Esophagus muscularis mucosa (tissue), 4 donors: ENCODE data around the gene IL6R. TPM values are rescaled to one million over a fixed set of nuclear protein-coding genes. Genes with fewer than 3 reads are reported as not detected.

Experiments used
- DNase-seq: peaks from one replicate; pipeline ENCODE4 v3.0.0-alpha.2; 2017; ENCODE audit errors: extremely low spot score
- H3K27ac ChIP-seq, 4 donors: fragments of 200-600 bp; sonication (generic); replicated peaks in 1 of 4; 1 replicate in 3 of 4; 2 replicates in 1 of 4; pipeline ENCODE4 v1.5.1; 2016 to 2019; ENCODE audit warnings: mild to moderate bottlenecking in 1 of 4
- H3K27me3 ChIP-seq, 4 donors: fragments of 200-600 bp; sonication (generic); one replicate each; pipeline versions ENCODE4 v1.5.1 to v1.6.0; 2016 to 2019
- H3K36me3 ChIP-seq, 4 donors: fragments of 200-600 bp; sonication (generic); one replicate each; pipeline ENCODE4 v1.5.1; 2016 to 2019
- H3K4me1 ChIP-seq, 4 donors: fragments of 200-600 bp; sonication (generic); one replicate each; pipeline ENCODE4 v1.5.1; 2016 to 2019
- H3K4me3 ChIP-seq, 4 donors: fragments of 200-600 bp; sonication (generic); 1 replicate in 2 of 4; 2 replicates in 2 of 4; pipeline ENCODE4 v1.5.1; 2016 to 2019; ENCODE audit warnings: mild to moderate bottlenecking in 4 of 4, moderate library complexity in 1 of 4
- H3K9me3 ChIP-seq, 4 donors: fragments of 200-600 bp; sonication (generic); 1 replicate in 3 of 4; 2 replicates in 1 of 4; pipeline ENCODE4 v1.5.1; 2016 to 2019
- CTCF ChIP-seq, 3 experiments: fragments of 200-600 bp in 2 of 3; fragments of 450-650 bp in 1 of 3; sonication (generic) in 2 of 3; IDR thresholded peaks; one replicate each; pipeline ENCODE4 v1.5.1; 2017 to 2019; ENCODE audit warnings: antibody characterized with exemption in 3 of 3, mild to moderate bottlenecking in 2 of 3, moderate library complexity in 1 of 3
- EP300 ChIP-seq: sonication (generic); formaldehyde crosslinking; IDR thresholded peaks from one replicate; pipeline ENCODE4 v1.6.1; 2017; ENCODE audit warnings: antibody characterized with exemption
- POLR2A ChIP-seq: fragments of 450-650 bp; IDR thresholded peaks from one replicate; pipeline ENCODE4 v1.6.1; 2017; ENCODE audit warnings: antibody characterized with exemption, moderate library complexity, mild to moderate bottlenecking, low read depth
- POLR2AphosphoS5 ChIP-seq, 2 donors: sonication (generic); formaldehyde crosslinking; IDR thresholded peaks; one replicate each; pipeline ENCODE4 v1.6.1; 2017; ENCODE audit warnings: antibody characterized with exemption in 2 of 2
- WGBS: methylation state at CpG from one replicate; pipeline ENCODE4 v1.1.5; 2018; 5-methylcytosine and 5-hydroxymethylcytosine counted together
- intact Hi-C: fragments of 100-400 bp; cut with DNase I; formaldehyde crosslinking; loops from one replicate; pipeline ENCODE4 v1.15.1; 2023
- total RNA-seq, 4 donors: library from RNA; depleted of rRNA; stranded (reverse); fragments of >200 nt; gene quantifications; one replicate each; pipeline versions ENCODE4 v1.1.0 to v1.2.1, GENCODE V29; 2016

Gene IL6R
- total RNA-seq, 4 donors from 2014 or later, result 44.4 to 61.1 (median 54.9) TPM

DNA sequence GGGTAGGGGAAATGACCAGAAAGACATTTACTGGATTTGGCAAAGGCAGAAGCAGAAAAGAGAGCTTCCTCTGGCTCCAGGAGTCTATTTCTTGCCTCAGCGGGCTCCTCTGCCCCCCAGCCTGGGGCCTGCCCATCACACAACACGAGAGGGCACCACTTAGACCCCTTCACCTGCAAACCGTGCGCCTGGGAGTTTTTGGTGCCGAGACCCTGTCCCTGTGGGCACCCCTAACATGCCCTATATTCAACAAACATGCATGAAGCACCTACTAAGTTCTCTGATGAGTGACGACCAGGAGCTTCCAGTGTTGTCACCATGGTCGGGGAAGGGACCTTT lies 18.8 kb downstream of the IL6R start:
- WGBS, result 59% methylated on average over 6 of the region's 7 CpGs
- Histone ChIP-seq H3K27ac (peak overlapping the region; percentile 91 to 98 (median 98)), H3K4me1 (peaks cover 86 to 100% (median 99%) of the 10 kb centered on the region in 4 donors), H3K36me3 (no peaks in the 10 kb centered on the region), H3K9me3 (no peaks in the 10 kb centered on the region), H3K27me3 (no peaks in the 10 kb centered on the region), H3K4me3 (peak overlapping the region in 1 of 4 donors; percentile 10)
- TF ChIP-seq POLR2A, result no peak
- no peak for TF ChIP-seq CTCF (IDR thresholded peaks at IDR 0.05)
- TF ChIP-seq POLR2AphosphoS5 (IDR thresholded peaks at IDR 0.05), result no peak
- TF ChIP-seq EP300, result no peak
- intact Hi-C loops, result no loop called here
- DNase-seq, result no peak

DNA sequence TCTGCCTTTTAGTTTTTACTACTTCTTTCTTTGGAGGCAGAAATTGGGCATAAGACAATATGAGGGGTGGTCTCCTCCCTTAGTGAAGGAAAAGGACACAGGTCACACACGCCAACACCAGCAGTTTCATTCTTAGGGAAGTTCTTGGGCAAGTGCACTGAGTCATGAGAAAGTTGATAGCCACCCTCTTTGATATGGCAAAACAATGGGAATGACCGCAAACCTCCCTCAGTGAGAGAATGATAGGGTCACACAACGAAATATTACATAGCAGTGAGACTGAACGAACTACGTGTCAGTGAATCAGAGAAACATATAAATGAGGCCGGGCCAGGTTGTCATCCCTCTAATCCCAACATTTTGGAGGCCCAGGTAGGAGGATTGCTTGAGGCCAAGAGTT lies 20.0 kb downstream of the IL6R start:
- H3K27ac ChIP-seq, result peak overlapping the region in 3 of 4 donors; percentile 91 to 98 (median 97)
- no peak for DNase-seq
- H3K27me3 ChIP-seq, result no peaks in the 10 kb centered on the region
- intact Hi-C loops, result no loop called here
- WGBS, result 78% methylated on average over 6 of the region's 6 CpGs
- peaks cover 84 to 100% (median 99%) of the 10 kb centered on the region in 4 donors for H3K4me1 ChIP-seq
- no peak for TF ChIP-seq CTCF (IDR thresholded peaks at IDR 0.05)
- no peak for TF ChIP-seq POLR2A
- TF ChIP-seq EP300, result no peak
- no peak for TF ChIP-seq POLR2AphosphoS5 (IDR thresholded peaks at IDR 0.05)
- H3K36me3 ChIP-seq, result peaks cover 0 to 3% (median 1%) of the 10 kb centered on the region in 4 donors
- no peaks in the 10 kb centered on the region for H3K9me3 ChIP-seq
- H3K4me3 ChIP-seq, result no peak overlapping the region

DNA sequence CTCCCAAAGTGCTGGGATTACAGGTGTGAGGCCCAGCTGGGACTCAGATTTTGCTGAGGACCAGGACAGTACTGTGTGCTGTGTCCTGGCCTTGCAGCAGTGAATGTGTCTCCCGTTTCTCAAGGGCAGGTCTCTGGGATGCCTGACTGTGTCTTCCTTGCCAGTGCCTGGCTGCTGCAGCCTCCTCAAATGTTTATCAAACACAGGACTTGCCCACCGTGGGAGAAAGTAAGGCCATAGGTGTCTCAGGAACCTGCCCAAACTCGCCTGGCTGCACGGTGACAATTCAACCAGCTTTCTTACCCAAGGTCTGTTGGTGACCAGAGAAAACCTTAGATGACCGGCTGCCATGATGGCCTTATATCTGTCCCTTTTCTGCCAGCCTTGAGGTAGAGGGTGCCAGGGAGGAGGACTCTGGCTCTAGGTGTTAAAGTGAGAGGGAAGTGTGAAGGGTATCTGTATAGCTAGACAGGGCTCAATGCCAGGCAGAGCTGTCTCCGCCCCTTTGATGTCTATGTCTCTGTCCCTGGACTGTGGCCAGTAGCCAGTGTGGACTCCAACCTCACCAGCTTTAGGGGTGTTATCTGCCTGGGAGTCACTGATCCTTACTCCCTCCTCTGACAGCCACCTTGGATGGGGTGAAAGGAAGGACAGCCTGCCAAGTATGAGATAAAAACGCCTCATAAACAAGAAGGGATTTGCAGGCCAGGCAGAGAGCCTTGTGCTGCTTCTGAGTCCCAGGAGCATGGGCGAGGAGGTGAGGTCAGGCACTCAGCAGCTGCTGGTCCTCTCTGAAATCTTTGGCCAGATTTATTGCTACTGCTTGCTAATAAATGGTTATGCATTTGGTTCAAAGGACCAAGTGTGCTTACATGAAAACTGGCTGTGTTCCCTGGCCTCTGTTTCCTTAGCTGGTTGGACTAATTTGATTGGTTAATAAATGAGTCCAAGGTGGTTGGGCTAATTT lies 22.3 kb downstream of the IL6R start:
- DNase-seq, result no peak
- Histone ChIP-seq H3K4me1 (peaks cover 80 to 100% (median 99%) of the 10 kb centered on the region in 4 donors), H3K9me3 (no peaks in the 10 kb centered on the region), H3K4me3 (no peak overlapping the region), H3K27ac (peak overlapping the region; percentile 77 to 91 (median 88)), H3K27me3 (no peaks in the 10 kb centered on the region), H3K36me3 (peaks cover 4 to 8% (median 6%) of the 10 kb centered on the region in 4 donors)
- intact Hi-C loops, result no loop called here
- TF ChIP-seq CTCF (IDR thresholded peaks at IDR 0.05) (no peak), POLR2A (no peak), EP300 (no peak), POLR2AphosphoS5 (IDR thresholded peaks at IDR 0.05) (peak; percentile 50 to 71)
- WGBS, result 53% methylated on average over 7 of the region's 8 CpGs

GRCh38 chr1:154429118-154429517 lies 24.0 kb downstream of the IL6R start:
- H3K27ac ChIP-seq, result peak overlapping the region; percentile 77 to 91 (median 88)
- H3K36me3 ChIP-seq, result peaks cover 4 to 8% (median 6%) of the 10 kb centered on the region in 4 donors
- intact Hi-C loops, result no loop called here
- 49% methylated on average over 4 of the region's 15 CpGs for WGBS
- peaks cover 79 to 100% (median 99%) of the 10 kb centered on the region in 4 donors for H3K4me1 ChIP-seq
- H3K9me3 ChIP-seq, result no peaks in the 10 kb centered on the region
- H3K4me3 ChIP-seq, result no peak overlapping the region
- no peak for DNase-seq
- no peaks in the 10 kb centered on the region for H3K27me3 ChIP-seq
- no peak for TF ChIP-seq EP300
- TF ChIP-seq POLR2AphosphoS5 (IDR thresholded peaks at IDR 0.05), result no peak
- TF ChIP-seq POLR2A, result no peak
- TF ChIP-seq CTCF (IDR thresholded peaks at IDR 0.05), result no peak
